Dermis microvascular lymphatic vessel endothelial cell (primary cell): ENCODE results near the gene SPOCK2. TPM values are rescaled to one million over a fixed set of nuclear protein-coding genes. Genes with fewer than 3 reads are reported as not detected.
"Not testable (repeated sequence)": the region's sequence is repeated elsewhere in the genome, so short reads cannot be mapped to it uniquely, and the experiment has no call there.

ENCODE experiments used
- DNase-seq, 2 donors: peaks; one replicate each; pipeline versions ENCODE4 v3.0.0 to v3.0.0-alpha.2; 2010; ENCODE audit warnings: low read depth in 2 of 2
- total RNA-seq: library from RNA; depleted of rRNA; stranded (reverse); fragments of >200 nt; gene quantifications from 2 replicates; pipeline ENCODE4 v1.2.1, GENCODE V29; 2014

The SPOCK2 gene, protein sequence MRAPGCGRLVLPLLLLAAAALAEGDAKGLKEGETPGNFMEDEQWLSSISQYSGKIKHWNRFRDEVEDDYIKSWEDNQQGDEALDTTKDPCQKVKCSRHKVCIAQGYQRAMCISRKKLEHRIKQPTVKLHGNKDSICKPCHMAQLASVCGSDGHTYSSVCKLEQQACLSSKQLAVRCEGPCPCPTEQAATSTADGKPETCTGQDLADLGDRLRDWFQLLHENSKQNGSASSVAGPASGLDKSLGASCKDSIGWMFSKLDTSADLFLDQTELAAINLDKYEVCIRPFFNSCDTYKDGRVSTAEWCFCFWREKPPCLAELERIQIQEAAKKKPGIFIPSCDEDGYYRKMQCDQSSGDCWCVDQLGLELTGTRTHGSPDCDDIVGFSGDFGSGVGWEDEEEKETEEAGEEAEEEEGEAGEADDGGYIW
- 1.9 and 6.2 TPM in 2 replicates for total RNA-seq

DNA sequence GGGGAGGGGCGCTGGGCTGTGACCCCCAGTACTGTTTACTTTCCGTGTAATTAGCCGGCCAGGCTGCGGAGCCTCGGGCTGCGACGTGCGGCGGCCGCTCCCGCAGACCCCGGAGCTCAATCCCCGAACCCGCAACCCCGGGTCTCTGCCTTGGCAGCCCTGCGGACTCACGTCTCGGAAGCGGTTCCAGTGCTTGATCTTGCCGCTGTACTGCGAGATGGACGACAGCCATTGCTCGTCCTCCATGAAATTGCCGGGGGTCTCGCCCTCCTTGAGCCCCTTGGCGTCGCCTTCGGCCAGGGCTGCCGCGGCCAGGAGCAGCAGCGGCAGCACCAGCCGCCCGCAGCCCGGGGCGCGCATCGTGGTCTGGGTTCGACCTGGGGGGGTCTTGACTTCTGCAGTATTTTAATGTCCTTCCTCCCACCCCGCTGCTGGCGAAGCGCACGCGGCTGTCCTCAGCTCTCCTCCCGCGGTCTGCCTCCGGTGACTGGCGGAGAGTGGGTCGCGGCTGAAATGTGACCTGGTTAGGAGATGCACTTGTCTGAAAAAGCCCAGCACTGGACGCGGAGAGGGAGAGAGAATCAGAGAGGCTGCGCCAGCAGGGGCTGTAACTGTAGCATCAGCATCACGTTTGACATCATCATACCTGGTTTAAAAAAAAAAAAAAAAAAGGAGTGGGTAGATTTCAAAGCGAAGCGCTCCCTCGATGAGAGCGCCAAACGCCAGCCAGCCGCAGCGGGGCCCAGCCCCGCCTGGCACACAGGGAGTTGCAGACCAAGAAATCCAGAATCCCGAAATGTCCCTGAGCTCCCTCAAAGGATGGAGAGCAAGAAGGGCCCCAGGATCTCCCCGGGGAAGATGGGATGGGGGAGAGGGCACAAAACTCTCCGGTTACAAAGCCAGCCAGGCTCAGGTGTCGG lies at the start of gene SPOCK2:
TSS of gene SPOCK2 (minus strand) at position 583 of the 920 bp plus-strand sequence. CDS start at position 360, 223 bp downstream.
- no peak for DNase-seq

DNA sequence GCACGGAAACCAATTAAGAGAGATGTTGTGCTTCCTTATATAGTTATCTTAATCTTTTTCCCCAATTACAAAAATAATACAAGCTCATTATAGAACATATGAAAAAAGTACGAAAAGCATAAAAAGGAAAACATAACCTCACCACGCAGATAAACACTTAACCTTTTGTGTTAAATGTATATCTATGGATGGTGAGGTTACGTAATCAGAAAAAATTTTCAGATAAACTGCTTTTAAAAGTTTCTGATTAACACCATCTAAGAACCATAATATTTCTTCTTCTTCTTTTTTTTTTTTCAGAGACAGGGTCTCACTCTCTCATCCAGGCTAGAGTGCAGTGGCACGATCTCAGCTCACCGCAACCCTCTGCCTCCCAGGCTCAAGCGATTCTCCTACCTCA lies 49.2 kb upstream of the SPOCK2 start:
- DNase-seq = no peak

DNA sequence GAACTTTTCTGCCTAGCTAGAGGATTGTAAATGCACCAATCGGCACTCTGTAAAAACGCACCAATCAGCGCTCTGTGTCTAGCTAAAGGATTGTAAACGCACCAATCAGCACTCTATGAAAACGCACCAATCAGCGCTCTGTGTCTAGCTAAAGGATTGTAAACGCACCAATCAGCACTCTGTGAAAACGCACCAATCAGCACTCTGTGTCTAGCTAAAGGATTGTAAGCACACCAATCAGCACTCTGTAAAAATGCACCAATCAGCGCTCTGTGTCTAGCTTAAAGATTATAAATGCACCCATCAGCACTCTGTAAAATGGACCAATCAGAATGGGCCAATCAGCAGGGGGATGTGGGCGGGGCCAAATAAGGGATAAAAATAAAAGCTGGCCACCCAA lies 47.9 kb upstream of the SPOCK2 start:
- DNase-seq = not testable (repeated sequence)

DNA sequence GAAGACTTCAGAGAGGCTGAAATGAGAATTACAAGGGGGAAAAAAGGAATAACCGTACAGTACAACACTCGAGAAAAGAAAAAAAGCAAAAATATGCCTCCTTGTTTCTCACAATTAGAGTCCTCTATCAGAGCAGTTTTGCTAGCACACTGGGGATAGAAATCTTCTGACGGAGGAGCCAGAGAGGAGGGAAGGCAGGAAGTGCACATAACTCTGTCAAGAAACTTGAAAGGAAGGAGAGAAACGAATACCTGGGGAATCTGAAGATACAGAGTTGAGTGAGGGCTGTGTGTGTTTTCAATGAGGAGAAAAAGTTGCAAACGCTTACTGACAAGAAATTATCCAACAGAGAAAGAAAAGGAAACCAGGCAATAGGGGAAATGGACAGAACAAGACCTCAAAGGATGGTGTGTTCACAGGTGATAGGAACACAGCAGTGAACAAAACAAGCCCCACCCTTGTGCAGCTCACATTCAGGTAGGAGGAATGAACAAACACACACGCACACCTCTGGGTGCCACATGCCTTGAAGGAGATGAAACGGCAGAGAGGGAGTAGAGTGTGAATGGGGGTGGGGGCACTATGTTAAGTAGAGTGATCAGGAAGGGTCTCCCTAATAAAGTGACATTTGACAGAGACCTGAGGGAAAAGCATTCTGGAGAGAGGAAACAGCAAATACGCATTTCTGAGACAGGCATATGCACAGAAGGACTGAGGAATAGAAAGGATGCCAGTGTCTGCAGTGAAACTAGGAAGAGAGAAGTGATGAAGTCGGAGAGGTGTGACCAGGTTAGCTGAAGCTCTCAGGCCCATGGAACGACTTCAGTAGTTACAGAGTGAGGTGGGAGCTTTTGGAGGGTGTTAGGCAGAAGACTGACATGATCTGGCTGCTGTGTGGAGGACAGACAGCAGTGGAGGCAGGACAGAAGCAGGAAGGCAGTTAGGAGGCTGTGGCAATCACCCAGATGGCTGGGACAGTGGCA lies 46.7 kb upstream of the SPOCK2 start:
- no peak for DNase-seq

DNA sequence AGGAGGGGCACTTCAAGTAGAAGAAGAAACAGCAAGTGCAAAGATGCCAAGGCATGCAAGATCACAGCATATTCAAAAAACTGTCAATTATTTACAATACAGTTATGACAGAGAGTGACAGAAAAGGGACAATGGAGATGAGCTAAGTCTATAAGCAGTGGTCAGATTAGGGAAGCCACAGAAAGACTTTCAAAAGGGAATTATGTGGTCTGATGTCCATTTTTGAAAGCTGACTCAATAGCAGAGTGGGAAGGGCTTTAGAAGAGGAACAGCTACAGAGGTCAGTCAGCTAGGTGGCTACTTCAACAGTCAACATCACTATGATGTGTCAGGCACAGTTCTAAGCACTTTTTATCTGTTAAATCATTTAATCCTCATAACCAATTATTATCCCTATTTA lies 45.2 kb upstream of the SPOCK2 start:
- no peak for DNase-seq

DNA sequence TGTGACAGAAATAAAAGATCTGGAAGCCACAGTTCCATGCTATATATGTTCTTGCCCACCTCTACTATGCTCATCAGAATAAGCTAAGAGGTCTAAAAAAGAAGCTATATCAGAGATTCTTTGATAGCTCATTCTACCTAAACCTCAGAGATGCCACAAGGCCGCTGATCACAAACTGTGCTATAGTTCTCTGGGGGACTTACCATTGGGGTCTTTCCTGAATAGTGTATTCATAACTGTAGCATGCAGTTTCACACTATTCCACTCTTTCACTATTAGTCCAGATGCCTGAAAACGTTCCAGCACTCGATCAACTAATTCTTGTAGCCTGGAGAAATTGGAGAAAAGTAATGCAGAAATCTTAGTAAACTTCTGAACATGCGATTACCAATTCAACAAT lies 44.5 kb upstream of the SPOCK2 start:
- DNase-seq = no peak

DNA sequence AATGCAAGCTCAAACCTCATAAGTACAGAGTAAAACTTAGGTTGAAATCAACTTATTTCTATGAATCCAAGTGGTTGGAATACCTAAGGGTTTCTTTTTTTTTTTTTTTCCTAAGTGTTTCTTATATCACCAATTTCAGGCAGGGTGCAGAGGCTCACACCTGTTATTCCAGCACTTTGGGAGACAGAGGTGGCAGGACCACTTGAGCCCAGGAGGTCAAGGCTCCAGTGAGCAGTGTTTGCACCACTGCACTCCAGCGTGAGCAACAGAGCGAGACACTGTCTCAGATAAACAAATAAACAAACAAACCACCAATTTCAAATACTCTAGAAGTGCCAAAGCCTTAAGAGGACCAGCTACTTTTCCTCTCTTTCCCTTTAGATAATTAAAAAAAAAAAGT lies 39.2 kb upstream of the SPOCK2 start:
- no peak for DNase-seq

DNA sequence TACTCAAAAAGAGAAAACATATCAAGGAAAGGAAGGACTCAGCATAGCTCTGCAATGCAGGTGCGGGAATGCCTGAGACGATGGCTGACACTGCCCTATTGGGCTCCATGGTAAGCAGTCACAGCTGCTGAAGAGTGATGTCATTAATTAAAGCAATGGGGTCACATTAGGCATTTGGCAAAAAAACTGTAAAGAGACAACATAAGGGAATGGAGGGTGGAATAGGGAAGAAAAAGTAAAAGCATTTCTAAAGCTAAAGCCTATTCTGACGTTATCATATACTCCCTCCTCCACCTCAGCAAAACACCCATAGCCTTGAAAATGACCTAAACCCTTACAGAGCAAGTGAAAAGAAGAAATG lies 38.5 kb upstream of the SPOCK2 start:
- no peak for DNase-seq

DNA sequence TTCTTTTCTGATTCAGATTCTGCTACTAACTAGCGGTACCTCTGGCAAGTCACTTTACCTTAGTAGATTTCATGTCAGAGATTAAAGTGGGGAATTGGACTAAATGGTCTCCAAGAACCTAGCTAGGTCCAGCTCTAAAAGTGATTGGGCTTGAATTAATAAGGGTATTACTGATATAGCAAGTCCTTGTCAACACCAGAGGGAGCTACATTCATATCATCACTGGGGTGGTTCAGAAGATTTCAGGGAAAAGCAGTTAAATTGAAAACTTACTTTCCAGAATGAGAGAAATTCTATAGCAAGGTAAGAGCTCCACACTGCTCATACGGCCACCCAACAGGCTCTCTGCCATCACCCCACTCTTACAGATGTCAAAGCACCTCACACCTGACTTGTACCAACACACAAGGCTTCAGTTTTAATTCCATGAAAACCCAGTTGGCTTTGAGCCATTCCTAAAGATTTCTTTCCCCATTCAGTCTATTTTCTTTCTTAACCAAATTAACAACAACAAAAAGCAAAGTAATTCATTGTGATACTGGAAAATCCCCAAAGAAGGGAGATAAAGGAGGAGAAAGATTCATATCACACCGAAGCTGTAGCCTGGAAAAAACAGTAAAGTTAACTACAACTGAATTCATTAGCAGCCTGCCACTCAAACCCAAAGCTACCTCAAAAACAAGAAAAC lies 38.0 kb upstream of the SPOCK2 start:
- peak; percentile 65 to 80 for DNase-seq

DNA sequence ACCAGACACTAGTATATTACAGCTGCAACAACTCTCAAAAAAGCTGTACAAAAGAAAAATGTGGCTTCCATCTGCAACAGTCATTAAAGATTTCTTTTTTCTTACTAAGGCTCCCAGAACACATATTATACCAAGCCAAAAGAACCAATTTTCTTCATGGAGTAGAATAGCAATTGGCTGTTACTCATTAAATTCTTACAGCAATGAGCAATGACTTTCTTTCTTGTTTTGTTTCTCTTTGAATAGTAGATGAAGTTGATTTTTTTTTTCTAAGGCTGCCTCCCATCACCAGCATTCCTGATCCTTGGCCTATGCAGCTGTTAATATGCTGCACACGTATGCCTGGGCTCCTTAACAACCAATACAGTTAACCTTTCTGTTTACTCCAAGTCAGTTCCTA lies 36.6 kb upstream of the SPOCK2 start:
- DNase-seq = no peak

DNA sequence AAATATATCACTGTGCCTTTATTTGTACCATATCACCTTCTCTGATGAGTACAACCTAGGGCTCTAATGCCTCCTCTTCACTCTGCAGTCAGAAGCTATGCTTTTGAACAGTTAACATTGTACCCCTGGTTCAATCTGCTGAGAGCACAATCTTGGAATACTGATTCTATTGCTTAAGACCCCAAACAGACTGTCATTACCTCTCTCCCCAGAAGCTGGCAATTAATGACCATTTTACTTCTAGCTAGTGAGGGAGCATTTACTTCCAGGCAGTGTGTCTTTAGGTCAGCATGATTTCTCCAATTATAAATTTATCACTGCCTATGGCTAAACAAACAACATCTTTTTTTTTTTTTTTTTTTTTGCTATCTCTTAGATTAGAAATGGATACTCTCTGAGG lies 36.0 kb upstream of the SPOCK2 start:
- DNase-seq = no peak

DNA sequence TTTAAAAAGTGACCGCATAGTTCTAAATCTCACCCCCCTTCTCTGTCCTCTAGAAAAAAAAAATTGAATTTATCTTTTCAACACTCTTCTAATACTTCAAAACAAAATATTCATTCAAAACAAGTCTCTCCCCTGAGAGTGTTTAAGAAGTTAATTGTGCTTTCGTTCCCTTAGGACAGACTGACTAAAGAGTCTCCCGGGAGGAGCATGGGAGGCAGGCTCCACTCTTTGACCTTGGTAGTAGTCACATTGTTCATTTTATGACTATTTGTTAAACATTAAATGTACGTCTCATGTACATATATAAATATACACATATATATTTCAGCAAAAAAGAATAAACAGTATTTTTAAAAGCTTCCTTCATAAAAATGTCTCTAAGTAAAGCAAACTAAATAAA lies 35.3 kb upstream of the SPOCK2 start:
- DNase-seq = no peak

DNA sequence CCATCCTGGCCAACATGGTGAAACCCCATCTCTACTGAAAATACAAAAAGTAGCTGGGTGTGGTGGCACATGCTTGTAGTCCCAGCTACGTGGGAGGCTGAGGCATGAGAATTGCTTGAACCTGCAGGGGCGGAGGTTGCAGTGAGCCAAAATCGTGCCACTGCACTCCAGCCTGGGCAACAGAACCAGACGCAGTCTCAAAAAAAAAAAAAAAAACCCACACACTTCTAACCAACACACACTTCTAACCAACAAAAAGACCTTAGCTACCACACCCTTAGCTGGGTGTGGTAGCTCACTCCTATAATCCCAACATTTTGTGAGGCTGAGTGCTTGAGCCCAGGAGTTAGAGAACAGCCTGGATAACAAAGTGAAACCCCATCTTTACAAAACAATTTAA lies 33.9 kb upstream of the SPOCK2 start:
- DNase-seq = no peak

DNA sequence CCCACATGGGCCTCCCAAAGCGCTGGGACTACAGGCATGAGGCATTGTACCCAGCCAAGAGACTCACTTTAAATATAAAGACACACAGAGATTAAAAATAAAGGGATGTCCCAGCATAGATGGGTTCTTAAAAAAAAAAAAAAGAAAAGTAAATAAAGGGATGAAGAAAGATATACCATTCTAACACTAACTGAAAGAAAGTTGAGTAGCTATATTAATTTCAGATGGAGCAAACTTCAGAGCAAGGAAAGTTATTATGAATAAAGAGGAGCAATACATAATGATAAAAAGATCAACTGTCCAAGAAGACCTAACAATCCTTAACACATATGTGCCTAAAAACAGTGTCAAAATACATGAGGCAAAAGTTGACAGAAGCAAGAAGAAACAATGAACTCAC lies 33.0 kb upstream of the SPOCK2 start:
- no peak for DNase-seq

DNA sequence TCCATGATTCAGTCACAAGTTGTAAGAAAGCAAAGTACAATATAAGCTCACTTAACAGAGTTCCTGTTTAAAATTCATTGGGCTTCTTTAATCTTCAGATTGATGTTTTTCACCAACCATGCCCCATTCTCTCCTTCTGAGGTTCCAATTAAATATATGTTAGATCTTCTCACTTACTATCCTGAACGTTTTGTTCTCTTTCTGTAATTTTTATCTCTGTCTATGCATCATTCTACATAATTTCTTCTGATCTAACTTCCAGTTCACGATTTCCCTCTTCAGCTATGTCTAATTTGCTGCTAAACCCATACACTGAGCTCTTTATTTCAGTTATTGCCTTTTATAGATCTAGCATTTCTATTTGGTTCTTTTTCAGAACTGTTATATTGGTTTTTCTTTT lies 28.0 kb upstream of the SPOCK2 start:
- DNase-seq = no peak

DNA sequence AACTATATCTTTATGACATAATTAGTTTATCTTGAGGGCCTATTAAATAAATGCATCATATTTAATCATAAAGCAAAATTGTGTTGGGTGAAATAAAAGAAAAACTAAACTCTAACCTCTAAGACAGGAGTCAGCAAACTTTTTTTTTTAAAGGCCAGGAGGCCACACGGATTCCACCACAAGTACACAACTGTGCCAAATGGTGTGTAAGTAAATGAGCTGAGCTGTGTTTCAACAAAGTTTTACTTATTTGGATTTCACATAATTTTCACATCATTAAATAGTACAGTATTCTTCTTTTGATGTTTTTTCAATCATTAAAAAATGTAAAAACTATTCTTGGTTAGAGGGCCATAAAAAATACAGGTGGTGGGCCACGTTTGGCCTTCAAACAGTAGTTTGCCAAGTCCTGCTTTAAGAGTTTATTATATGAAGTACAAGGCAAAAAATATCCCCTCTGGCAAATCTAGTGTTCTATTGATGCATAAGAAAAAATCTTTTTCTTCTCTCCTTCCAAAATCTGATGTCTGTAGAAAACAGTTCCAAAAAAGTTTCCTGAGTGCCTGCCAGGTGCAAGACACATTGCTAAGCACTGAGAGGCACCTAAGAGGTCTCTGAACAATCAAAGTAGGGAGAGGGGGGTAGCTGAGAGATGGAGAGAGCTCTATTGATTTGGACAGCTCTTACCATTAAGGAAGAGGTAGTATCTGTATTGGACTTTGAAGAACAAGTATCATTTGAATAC lies 26.5 kb upstream of the SPOCK2 start:
- DNase-seq = no peak

DNA sequence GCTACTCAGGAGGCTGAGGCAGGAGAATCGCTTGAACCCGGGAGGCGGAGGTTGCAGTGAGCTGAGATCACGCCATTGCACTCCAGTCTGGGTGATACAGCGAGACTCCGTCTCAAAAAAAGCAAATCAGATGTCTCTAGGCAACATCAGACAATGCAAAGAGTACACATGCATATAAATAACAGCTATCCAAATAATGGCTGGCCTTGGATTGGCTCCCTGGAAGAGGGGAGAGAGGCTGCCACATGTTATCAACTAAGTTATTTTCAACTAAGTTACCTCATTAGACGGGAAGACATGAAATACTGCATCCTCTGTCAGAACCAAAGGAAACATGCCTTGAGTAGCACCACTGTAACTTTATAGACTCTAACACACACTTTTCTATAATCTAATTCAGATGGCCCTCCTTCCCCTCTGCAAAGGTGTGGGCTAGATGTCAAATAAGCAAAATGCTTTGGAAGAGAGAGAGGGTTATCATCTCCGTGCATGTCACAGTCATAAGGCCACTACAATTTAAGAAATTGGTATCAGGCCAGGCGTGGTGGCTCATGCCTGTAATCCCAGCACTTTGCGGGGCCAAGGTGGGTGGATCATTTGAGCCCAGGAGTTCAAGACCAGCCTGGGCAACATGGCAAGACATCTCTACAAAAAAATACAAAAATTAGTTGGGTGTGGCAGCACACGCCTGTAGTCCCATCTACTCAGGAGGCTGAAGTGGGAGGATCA lies 22.5 kb upstream of the SPOCK2 start:
- DNase-seq = no peak

DNA sequence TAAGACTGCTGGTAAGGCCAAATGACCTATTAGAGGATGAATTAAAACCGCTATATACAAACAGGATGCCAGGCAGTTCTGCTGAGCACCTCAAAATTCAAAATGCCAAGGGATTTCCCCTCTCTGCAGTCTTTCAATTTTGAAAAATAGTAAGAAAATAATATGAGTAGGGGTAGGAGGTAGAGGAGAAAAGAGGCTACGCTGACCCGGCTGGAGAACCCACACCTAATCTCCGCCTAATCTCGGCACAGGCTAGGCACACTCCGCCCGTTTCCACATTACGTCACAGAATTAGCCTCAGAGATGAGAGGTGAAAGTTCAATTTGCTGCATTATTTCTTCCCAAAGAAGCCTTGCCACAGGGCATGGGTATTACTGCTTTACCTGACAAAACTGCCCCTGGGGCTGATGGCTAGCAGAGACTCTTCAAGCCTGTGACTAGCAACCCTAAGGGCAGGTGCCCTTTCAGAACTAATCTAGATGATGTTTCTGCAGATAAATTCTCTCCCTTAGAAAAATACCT lies 21.3 kb upstream of the SPOCK2 start:
- DNase-seq = no peak
